Measurements from ENCODE around the gene ARRB2. TPM values are rescaled to one million over a fixed set of nuclear protein-coding genes. Genes with fewer than 3 reads are reported as not detected.

The ARRB2 gene
- total RNA-seq, 1 donor from 2014 or later, result 43.4 TPM

DNA sequence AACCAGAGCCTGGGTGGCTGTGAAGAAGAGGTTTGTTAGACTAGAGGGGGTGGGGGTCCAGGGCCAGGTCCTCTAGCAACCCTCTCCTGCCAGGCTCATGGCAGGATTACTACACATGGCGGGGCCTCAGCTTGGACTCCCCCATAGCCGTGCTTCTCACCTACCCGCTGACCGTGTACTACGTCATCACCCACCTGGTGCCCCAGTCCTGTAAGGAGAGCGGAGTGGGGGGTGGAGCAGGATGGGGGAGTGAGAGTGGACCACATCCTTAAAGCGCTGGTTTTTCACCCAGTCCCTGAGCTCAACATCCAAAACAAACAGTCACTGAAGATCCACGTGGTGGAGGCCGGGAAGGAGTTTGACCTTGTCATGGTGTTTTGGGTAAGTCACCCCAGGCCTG lies 33.5 kb downstream of the ARRB2 start:
- H3K27me3 ChIP-seq, result peaks cover 13% of the 10 kb centered on the region
- no peak for DNase-seq (ENCODE audit: low spot score in 2 of 2)
- intact Hi-C loops (cut with DNase I), result no loop called here
- TF ChIP-seq, protein P1, sequence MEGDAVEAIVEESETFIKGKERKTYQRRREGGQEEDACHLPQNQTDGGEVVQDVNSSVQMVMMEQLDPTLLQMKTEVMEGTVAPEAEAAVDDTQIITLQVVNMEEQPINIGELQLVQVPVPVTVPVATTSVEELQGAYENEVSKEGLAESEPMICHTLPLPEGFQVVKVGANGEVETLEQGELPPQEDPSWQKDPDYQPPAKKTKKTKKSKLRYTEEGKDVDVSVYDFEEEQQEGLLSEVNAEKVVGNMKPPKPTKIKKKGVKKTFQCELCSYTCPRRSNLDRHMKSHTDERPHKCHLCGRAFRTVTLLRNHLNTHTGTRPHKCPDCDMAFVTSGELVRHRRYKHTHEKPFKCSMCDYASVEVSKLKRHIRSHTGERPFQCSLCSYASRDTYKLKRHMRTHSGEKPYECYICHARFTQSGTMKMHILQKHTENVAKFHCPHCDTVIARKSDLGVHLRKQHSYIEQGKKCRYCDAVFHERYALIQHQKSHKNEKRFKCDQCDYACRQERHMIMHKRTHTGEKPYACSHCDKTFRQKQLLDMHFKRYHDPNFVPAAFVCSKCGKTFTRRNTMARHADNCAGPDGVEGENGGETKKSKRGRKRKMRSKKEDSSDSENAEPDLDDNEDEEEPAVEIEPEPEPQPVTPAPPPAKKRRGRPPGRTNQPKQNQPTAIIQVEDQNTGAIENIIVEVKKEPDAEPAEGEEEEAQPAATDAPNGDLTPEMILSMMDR (IDR thresholded peaks at IDR 0.05), result no peak
- no peaks in the 10 kb centered on the region for H3K9me3 ChIP-seq
- no peaks in the 10 kb centered on the region for H3K4me1 ChIP-seq
- no peak overlapping the region for H3K27ac ChIP-seq
- no peak overlapping the region for H3K4me3 ChIP-seq
- H3K36me3 ChIP-seq, result no peaks in the 10 kb centered on the region

DNA sequence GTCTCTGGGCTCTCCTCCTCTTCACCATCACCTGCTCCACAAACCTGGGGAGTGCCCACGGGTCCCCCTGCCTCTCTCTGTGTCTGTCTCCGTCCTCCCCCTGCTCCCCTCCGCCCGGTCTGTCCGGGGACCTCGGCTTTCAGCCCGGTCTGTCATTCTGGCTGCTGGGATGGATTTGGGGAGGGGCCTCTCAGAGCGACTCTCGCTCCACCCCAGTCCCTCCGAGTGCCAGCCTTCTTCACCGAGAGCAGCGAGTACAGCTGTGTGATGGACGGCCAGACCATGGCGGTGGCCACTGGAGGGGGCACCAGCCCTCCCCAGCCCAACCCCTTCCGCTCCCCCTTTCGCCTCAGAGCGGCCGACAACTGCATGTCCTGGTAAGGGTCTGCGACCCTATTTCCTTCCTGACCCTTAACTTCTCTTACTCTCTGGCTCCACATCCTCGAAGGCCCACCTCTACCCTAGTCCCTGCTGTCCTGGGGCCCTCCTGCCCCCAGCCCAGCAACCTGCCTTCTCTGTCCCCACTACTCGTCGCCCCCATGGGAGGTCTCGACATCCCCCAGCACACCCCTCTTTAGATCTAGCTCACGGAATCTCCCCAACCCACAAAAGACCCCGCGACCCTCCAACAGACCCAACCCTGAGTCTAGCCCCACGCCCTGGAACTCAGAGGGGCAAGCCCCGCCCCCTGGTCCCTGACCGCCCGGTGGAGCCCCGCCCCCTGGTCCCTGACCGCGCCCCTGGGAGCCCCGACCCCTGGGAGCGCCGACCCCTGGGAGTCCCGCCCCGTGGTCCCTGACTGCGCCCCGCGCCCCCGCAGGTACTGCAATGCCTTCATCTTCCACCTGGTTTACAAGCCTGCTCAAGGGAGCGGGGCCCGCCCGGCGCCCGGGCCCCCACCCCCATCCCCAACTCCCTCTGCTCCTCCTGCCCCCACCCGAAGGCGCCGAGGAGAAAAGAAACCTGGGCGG lies 34.9 kb downstream of the ARRB2 start:
- Histone ChIP-seq H3K27ac (no peak overlapping the region), H3K9me3 (no peaks in the 10 kb centered on the region), H3K4me3 (no peak overlapping the region), H3K4me1 (no peaks in the 10 kb centered on the region), H3K27me3 (peaks cover 13% of the 10 kb centered on the region), H3K36me3 (no peaks in the 10 kb centered on the region)
- TF ChIP-seq, protein P1 (IDR thresholded peaks at IDR 0.05), result no peak
- DNase-seq (ENCODE audit: low spot score in 2 of 2), result no peak
- intact Hi-C loops (cut with DNase I), result no loop called here

DNA sequence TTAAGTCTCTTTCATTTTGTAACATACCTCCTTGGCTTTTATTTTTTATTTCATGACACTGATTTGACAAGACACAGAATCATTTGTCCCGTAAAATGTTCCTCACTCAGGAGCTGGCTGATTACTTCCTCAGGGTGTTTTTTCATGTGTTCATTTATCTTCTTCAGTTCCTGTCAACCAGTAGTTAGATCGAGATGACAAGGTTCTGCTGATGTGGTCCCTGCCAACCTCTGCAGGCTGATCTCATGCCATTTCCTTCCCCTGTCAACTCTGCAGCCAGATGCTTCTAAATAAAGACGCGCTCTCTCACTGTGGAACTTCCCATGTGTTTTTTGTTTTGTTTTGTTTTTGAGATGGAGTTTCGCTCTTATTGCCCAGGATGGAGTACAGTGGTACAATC lies 37.4 kb downstream of the ARRB2 start:
- H3K27me3 ChIP-seq, result peaks cover 13% of the 10 kb centered on the region
- H3K27ac ChIP-seq, result no peak overlapping the region
- no peak for DNase-seq (ENCODE audit: low spot score in 2 of 2)

DNA sequence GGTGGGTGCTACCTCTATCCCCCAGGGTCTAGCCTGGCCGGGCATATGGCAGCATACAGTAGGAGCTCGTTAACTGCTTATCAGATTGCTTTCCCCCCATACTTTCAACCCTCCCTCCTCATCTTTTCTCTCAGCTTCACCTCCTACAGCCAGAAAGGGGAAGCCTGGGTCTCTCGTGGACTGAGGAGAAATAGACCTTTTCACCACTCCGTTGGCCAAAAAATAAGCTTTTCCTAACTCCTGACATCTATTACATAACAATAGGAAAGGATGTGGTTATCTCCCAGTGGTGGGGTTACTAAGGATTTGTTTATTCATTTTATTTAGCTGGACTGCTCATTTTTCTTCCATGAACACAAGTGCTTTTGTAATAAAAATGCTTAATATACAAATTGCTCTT lies 38.3 kb downstream of the ARRB2 start:
- Histone ChIP-seq H3K4me3 (no peak overlapping the region), H3K27me3 (peaks cover 13% of the 10 kb centered on the region), H3K27ac (no peak overlapping the region), H3K4me1 (no peaks in the 10 kb centered on the region), H3K9me3 (no peaks in the 10 kb centered on the region), H3K36me3 (no peaks in the 10 kb centered on the region)
- intact Hi-C loops (cut with DNase I), result no loop called here
- TF ChIP-seq, protein P1 (IDR thresholded peaks at IDR 0.05), result no peak
- DNase-seq (ENCODE audit: low spot score in 2 of 2), result no peak

More for the DNA sequence above, 37.4 kb downstream of the ARRB2 start:
- intact Hi-C loops (cut with DNase I), result no loop called here
- no peak overlapping the region for H3K4me3 ChIP-seq
- no peaks in the 10 kb centered on the region for H3K36me3 ChIP-seq
- H3K4me1 ChIP-seq, result no peaks in the 10 kb centered on the region
- TF ChIP-seq, protein P1 (IDR thresholded peaks at IDR 0.05), result no peak
- no peaks in the 10 kb centered on the region for H3K9me3 ChIP-seq

DNA sequence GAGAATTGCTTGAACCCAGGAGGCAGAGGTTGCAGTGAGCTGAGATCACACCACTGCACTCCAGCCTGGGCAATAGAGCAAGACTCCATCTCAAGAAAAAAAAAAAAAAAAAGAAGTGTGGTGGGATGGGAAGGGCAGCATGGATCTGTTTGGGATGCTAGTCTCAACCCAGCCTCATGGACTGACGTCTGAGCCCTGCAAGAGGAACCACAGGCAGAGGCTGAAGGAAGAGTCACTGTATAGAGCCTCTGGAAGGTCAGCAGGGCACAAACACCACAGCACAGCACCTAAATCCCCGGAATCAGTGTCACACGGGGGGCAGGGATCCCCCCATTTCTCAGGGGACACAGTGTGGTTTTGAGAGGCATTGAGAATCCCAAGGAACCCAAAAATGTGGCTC lies 40.2 kb downstream of the ARRB2 start:
- TF ChIP-seq, protein P1 (IDR thresholded peaks at IDR 0.05), result no peak
- intact Hi-C loops (cut with DNase I), result no loop called here
- no peaks in the 10 kb centered on the region for H3K9me3 ChIP-seq
- DNase-seq (ENCODE audit: low spot score in 2 of 2), result no peak
- H3K36me3 ChIP-seq, result no peaks in the 10 kb centered on the region
- H3K4me1 ChIP-seq, result no peaks in the 10 kb centered on the region
- H3K4me3 ChIP-seq, result no peak overlapping the region
- no peak overlapping the region for H3K27ac ChIP-seq
- peaks cover 7% of the 10 kb centered on the region for H3K27me3 ChIP-seq
